Measurements from ENCODE around the gene SOX6. TPM values are rescaled to one million over a fixed set of nuclear protein-coding genes. Genes with fewer than 3 reads are reported as not detected.

The SOX6 gene
- total RNA-seq, 4 donors from 2014 or later, result 1.6 to 22.7 (median 6.9) TPM

- Histone ChIP-seq H3K4me3 (no peak overlapping the region), H3K36me3 (no peaks in the 10 kb centered on the region), H3K27me3 (no peaks in the 10 kb centered on the region), H3K4me1 (peaks cover 0 to 8% (median 3%) of the 10 kb centered on the region in 4 donors), H3K9me3 (no peaks in the 10 kb centered on the region), H3K27ac (peak overlapping the region in 3 of 4 donors; percentile 10 to 38 (median 35))
- in situ Hi-C loops (cut with MboI; ENCODE audit: low pct_ligation_motif_present in 1 of 4, low pct_unique_long_range_greater_than_20kb in 1 of 4, low sequenced_read_pairs in 3 of 4) (no loop called here), intact Hi-C loops (cut with DNase I; ENCODE audit: low total_unique reads) (no loop called here)
- WGBS, 2 donors (ENCODE audit: low coverage in 1 of 2), result 17 to 18% methylated on average over 4 of the region's 4 CpGs
- TF ChIP-seq CTCF (IDR thresholded peaks at IDR 0.05), result no peak
- no peak for TF ChIP-seq EP300 (IDR thresholded peaks at IDR 0.05; ENCODE audit: low read depth)
- TF ChIP-seq POLR2A (IDR thresholded peaks at IDR 0.05), result no peak
- no peak for TF ChIP-seq POLR2AphosphoS5 (IDR thresholded peaks at IDR 0.05)
- DNase-seq, result peak; percentile 13
Measured at GRCh38 chr11:16001899-16002426, 354.4 kb downstream of the SOX6 start.

- 57 to 60% methylated on average over 4 of the region's 4 CpGs for WGBS, 2 donors (ENCODE audit: low coverage in 1 of 2)
- no peak for TF ChIP-seq EP300 (IDR thresholded peaks at IDR 0.05; ENCODE audit: low read depth)
- Histone ChIP-seq H3K4me3 (no peak overlapping the region), H3K4me1 (peaks cover 0 to 8% (median 3%) of the 10 kb centered on the region in 4 donors), H3K36me3 (no peaks in the 10 kb centered on the region), H3K9me3 (no peaks in the 10 kb centered on the region), H3K27me3 (no peaks in the 10 kb centered on the region), H3K27ac (peak overlapping the region; percentile 10 to 38 (median 26))
- in situ Hi-C loops (cut with MboI; ENCODE audit: low pct_ligation_motif_present in 1 of 4, low pct_unique_long_range_greater_than_20kb in 1 of 4, low sequenced_read_pairs in 3 of 4), result no loop called here
- intact Hi-C loops (cut with DNase I; ENCODE audit: low total_unique reads), result no loop called here
- no peak for DNase-seq
Measured at GRCh38 chr11:16001044-16001568, 355.2 kb downstream of the SOX6 start.

- Histone ChIP-seq H3K4me3 (no peak overlapping the region), H3K27me3 (no peaks in the 10 kb centered on the region), H3K4me1 (peaks cover 0 to 8% (median 3%) of the 10 kb centered on the region in 4 donors), H3K9me3 (no peaks in the 10 kb centered on the region), H3K27ac (no peak overlapping the region), H3K36me3 (no peaks in the 10 kb centered on the region)
- in situ Hi-C loops (cut with MboI; ENCODE audit: low pct_ligation_motif_present in 1 of 4, low pct_unique_long_range_greater_than_20kb in 1 of 4, low sequenced_read_pairs in 3 of 4) (no loop called here), intact Hi-C loops (cut with DNase I; ENCODE audit: low total_unique reads) (no loop called here)
- TF ChIP-seq POLR2AphosphoS5 (IDR thresholded peaks at IDR 0.05) (no peak), POLR2A (IDR thresholded peaks at IDR 0.05) (no peak), CTCF (IDR thresholded peaks at IDR 0.05) (no peak), EP300 (IDR thresholded peaks at IDR 0.05; ENCODE audit: low read depth) (no peak)
- DNase-seq, result no peak
- 57 to 58% methylated on average over 1 of the region's 1 CpG for WGBS, 2 donors (ENCODE audit: low coverage in 1 of 2)
Measured at GRCh38 chr11:16000065-16000464, 356.3 kb downstream of the SOX6 start.

GRCh38 chr11:15993345-15993744 lies 363.0 kb downstream of the SOX6 start:
- no peak for DNase-seq
- WGBS, 2 donors (ENCODE audit: low coverage in 1 of 2), result 87 to 90% methylated on average over 2 to 4 of the region's 4 CpGs
- TF ChIP-seq POLR2A (IDR thresholded peaks at IDR 0.05) (no peak), POLR2AphosphoS5 (IDR thresholded peaks at IDR 0.05) (no peak), CTCF (IDR thresholded peaks at IDR 0.05) (no peak), EP300 (IDR thresholded peaks at IDR 0.05; ENCODE audit: low read depth) (no peak)
- Histone ChIP-seq H3K27me3 (no peaks in the 10 kb centered on the region), H3K4me3 (no peak overlapping the region), H3K4me1 (no peaks in the 10 kb centered on the region), H3K27ac (no peak overlapping the region), H3K9me3 (no peaks in the 10 kb centered on the region), H3K36me3 (no peaks in the 10 kb centered on the region)
- intact Hi-C loops (cut with DNase I; ENCODE audit: low total_unique reads), result no loop called here
- in situ Hi-C loops (cut with MboI; ENCODE audit: low pct_ligation_motif_present in 1 of 4, low pct_unique_long_range_greater_than_20kb in 1 of 4, low sequenced_read_pairs in 3 of 4), result no loop called here

- Histone ChIP-seq H3K27ac (no peak overlapping the region), H3K4me3 (no peak overlapping the region), H3K9me3 (no peaks in the 10 kb centered on the region), H3K4me1 (no peaks in the 10 kb centered on the region), H3K27me3 (no peaks in the 10 kb centered on the region), H3K36me3 (no peaks in the 10 kb centered on the region)
- in situ Hi-C loops (cut with MboI; ENCODE audit: low pct_ligation_motif_present in 1 of 4, low pct_unique_long_range_greater_than_20kb in 1 of 4, low sequenced_read_pairs in 3 of 4), result no loop called here
- no peak for TF ChIP-seq CTCF (IDR thresholded peaks at IDR 0.05)
- TF ChIP-seq POLR2AphosphoS5 (IDR thresholded peaks at IDR 0.05), result no peak
- no peak for TF ChIP-seq EP300 (IDR thresholded peaks at IDR 0.05; ENCODE audit: low read depth)
- TF ChIP-seq POLR2A (IDR thresholded peaks at IDR 0.05), result no peak
- intact Hi-C loops (cut with DNase I; ENCODE audit: low total_unique reads), result no loop called here
- no peak for DNase-seq
- 60 to 82% methylated on average over 1 to 3 of the region's 3 CpGs for WGBS, 2 donors (ENCODE audit: low coverage in 1 of 2)
Measured at GRCh38 chr11:15991215-15991614, 365.1 kb downstream of the SOX6 start.
